ENCODE results near the gene IMMP2L. TPM values are rescaled to one million over a fixed set of nuclear protein-coding genes. Genes with fewer than 3 reads are reported as not detected.

IMMP2L gene
- total RNA-seq, 1 experiment from 2014 or later: 8.8 TPM

- no TSS peak for BruUV-seq (replicated peaks)
- TF ChIP-seq, protein P1, sequence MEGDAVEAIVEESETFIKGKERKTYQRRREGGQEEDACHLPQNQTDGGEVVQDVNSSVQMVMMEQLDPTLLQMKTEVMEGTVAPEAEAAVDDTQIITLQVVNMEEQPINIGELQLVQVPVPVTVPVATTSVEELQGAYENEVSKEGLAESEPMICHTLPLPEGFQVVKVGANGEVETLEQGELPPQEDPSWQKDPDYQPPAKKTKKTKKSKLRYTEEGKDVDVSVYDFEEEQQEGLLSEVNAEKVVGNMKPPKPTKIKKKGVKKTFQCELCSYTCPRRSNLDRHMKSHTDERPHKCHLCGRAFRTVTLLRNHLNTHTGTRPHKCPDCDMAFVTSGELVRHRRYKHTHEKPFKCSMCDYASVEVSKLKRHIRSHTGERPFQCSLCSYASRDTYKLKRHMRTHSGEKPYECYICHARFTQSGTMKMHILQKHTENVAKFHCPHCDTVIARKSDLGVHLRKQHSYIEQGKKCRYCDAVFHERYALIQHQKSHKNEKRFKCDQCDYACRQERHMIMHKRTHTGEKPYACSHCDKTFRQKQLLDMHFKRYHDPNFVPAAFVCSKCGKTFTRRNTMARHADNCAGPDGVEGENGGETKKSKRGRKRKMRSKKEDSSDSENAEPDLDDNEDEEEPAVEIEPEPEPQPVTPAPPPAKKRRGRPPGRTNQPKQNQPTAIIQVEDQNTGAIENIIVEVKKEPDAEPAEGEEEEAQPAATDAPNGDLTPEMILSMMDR (IDR thresholded peaks at IDR 0.05): no peak
- TF ChIP-seq SIN3A (IDR thresholded peaks at IDR 0.05; ENCODE audit: borderline replicate concordance, insufficient read depth, low read depth, low read length): no peak
- no peak for TF ChIP-seq TCF7L2 (IDR thresholded peaks at IDR 0.05; ENCODE audit: low read depth, low read length)
- TF ChIP-seq REST (IDR thresholded peaks at IDR 0.05; ENCODE audit: insufficient read depth in 1 of 2, low read depth in 2 of 2, low read length in 1 of 2): no peak
- TF ChIP-seq POLR2AphosphoS5 (IDR thresholded peaks at IDR 0.05; ENCODE audit: low read depth, low read length): no peak
- Histone ChIP-seq H3K27me3 (ENCODE audit: control insufficient read depth, insufficient read depth, low read length) (no peaks in the 10 kb centered on the region), H3K36me3 (ENCODE audit: control insufficient read depth, insufficient read depth, low read length) (no peaks in the 10 kb centered on the region), H3K27ac (ENCODE audit: low read length) (no peak overlapping the region), H3K4me3 (ENCODE audit: low read depth in 2 of 2, low read length in 2 of 2) (no peak overlapping the region), H3K9me3 (ENCODE audit: control insufficient read depth, insufficient read depth, low read depth, low read length) (no peaks in the 10 kb centered on the region; the same call in 1 of the 2 replicates), H3K4me1 (ENCODE audit: control insufficient read depth, insufficient read depth, low read length) (no peaks in the 10 kb centered on the region)
- ChIA-PET POLR2A (no interaction called here), CTCF (no interaction called here)
- intact Hi-C loops (cut with micrococcal nuclease; ENCODE audit: unreplicated experiment): no loop called here
- no peak for ATAC-seq
- in situ Hi-C loops (cut with HindIII; ENCODE audit: low pct_unique_long_range_greater_than_20kb, low sequenced_read_pairs): no loop called here
- no peak for DNase-seq (ENCODE audit: low read depth, low spot score)
These were observed 578.4 kb downstream of the IMMP2L start for GRCh38 chr7:110983822-110984456.

DNA sequence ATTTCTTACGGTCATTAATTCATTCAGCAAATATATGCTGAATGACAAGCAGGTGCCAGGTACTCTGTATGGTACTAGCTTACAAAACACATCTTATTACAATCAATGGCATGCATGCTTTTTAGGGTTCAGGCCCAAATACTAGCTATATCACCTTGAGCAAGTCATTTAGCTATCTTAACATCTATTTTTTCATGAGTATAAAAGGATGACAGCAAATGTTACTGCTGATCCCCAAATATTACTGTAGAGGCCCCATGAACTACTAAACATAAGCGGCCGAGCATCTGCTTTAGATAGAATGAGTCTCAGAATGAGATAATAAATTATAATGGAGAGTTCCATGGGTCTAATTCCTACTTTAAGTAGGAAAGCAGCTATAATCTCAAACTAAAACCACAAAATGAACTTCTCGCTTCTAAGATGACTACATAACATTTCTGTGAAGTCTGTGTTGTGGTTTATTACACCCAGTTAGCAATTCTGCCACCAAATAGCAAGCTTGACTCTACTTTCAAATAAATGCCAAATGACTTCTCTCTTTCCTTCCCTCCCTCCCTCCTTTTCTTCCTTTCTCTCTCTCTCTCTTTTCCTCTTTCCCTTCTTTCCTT lies 585.1 kb downstream of the IMMP2L start:
- ChIA-PET POLR2A (no interaction called here), CTCF (interaction anchor here (0.6 kb wide), 1 partner anchor 1922 kb away, joined by 4 read pairs; no protein-coding TSS in a partner anchor)
- Histone ChIP-seq H3K4me1 (ENCODE audit: control insufficient read depth, insufficient read depth, low read length) (no peaks in the 10 kb centered on the region), H3K27me3 (ENCODE audit: control insufficient read depth, insufficient read depth, low read length) (no peaks in the 10 kb centered on the region), H3K27ac (ENCODE audit: low read length) (no peak overlapping the region), H3K4me3 (ENCODE audit: low read depth in 2 of 2, low read length in 2 of 2) (no peak overlapping the region), H3K9me3 (ENCODE audit: control insufficient read depth, insufficient read depth, low read depth, low read length) (peaks cover 3% of the 10 kb centered on the region; the same call in 1 of the 2 replicates), H3K36me3 (ENCODE audit: control insufficient read depth, insufficient read depth, low read length) (no peaks in the 10 kb centered on the region)
- ATAC-seq (no peak), DNase-seq (ENCODE audit: low read depth, low spot score) (no peak)
- in situ Hi-C loops (cut with HindIII; ENCODE audit: low pct_unique_long_range_greater_than_20kb, low sequenced_read_pairs): no loop called here
- intact Hi-C loops (cut with micrococcal nuclease; ENCODE audit: unreplicated experiment): no loop called here
- BruUV-seq (replicated peaks): no TSS peak
- TF ChIP-seq, protein P1 (IDR thresholded peaks at IDR 0.05): no peak
- TF ChIP-seq POLR2AphosphoS5 (IDR thresholded peaks at IDR 0.05; ENCODE audit: low read depth, low read length) (no peak), REST (IDR thresholded peaks at IDR 0.05; ENCODE audit: insufficient read depth in 1 of 2, low read depth in 2 of 2, low read length in 1 of 2) (no peak), SIN3A (IDR thresholded peaks at IDR 0.05; ENCODE audit: borderline replicate concordance, insufficient read depth, low read depth, low read length) (no peak), TCF7L2 (IDR thresholded peaks at IDR 0.05; ENCODE audit: low read depth, low read length) (no peak)
